SU-DHL-6 (cell line): ENCODE data around the gene TRAPPC8.

Experiments used
- H2AFZ ChIP-seq: fragments of 200-600 bp; sonication (generic); 2 replicates; pipeline ENCODE4 v1.6.1; 2014; ENCODE audit warnings: low read depth, mild to moderate bottlenecking, moderate library complexity, mixed read lengths, antibody characterized with exemption, low read length; ENCODE audit not compliant: severe bottlenecking
- H3F3A ChIP-seq: fragments of 200-600 bp; shearing (Covaris generic); 2 replicates; pipeline ENCODE4 v1.6.0; 2016; ENCODE audit warnings: antibody characterized with exemption, mild to moderate bottlenecking; ENCODE audit not compliant: insufficient read depth
- H3K27ac ChIP-seq: fragments of 200-600 bp; sonication (generic); 2 replicates; pipeline ENCODE4 v1.5.1; 2016; ENCODE audit warnings: low read depth, mild to moderate bottlenecking, low read length, moderate library complexity, mixed read lengths
- H3K27me3 ChIP-seq: fragments of 200-600 bp; sonication (generic), shearing (Covaris generic); 2 replicates; pipeline ENCODE4 v1.6.0; 2014; ENCODE audit warnings: mild to moderate bottlenecking, low read length
- H3K36me3 ChIP-seq: fragments of 200-600 bp; sonication (generic); 2 replicates; pipeline ENCODE4 v1.6.1; 2014; ENCODE audit warnings: mild to moderate bottlenecking, low read length, mixed read lengths
- H3K4me2 ChIP-seq: fragments of 300-600, 200-600 bp; shearing (Covaris generic), sonication (generic); 2 replicates; pipeline ENCODE4 v1.6.0; 2014; ENCODE audit warnings: low read length, low read depth, mild to moderate bottlenecking; ENCODE audit not compliant: poor library complexity, severe bottlenecking
- H3K4me3 ChIP-seq: fragments of 200-600 bp; sonication (generic); 2 replicates; pipeline ENCODE4 v1.5.1; 2014; ENCODE audit warnings: antibody characterized with exemption, low read length, mild to moderate bottlenecking, mixed read lengths; ENCODE audit not compliant: insufficient read depth, poor library complexity, severe bottlenecking
- H3K79me2 ChIP-seq: fragments of 200-600 bp; sonication (generic); 2 replicates; pipeline ENCODE4 v1.6.1; 2014; ENCODE audit warnings: mild to moderate bottlenecking, low read length, moderate library complexity; ENCODE audit not compliant: insufficient read depth
- H3K9ac ChIP-seq: fragments of 200-600 bp; sonication (generic); 2 replicates; pipeline ENCODE4 v1.7.0; 2014; ENCODE audit warnings: mild to moderate bottlenecking, low read length
- H3K9me2 ChIP-seq: fragments of 200-600 bp; sonication (generic); replicated peaks from 2 replicates; pipeline ENCODE4 v1.6.1; 2014; ENCODE audit warnings: low read length; ENCODE audit not compliant: insufficient read depth
- H3K9me3 ChIP-seq: fragments of 200-600 bp; sonication (generic); 2 replicates; pipeline ENCODE4 v1.6.1; 2014; ENCODE audit warnings: low read length, mixed read lengths; ENCODE audit not compliant: insufficient read depth
- H4K20me1 ChIP-seq: fragments of 200-600 bp; sonication (generic); 2 replicates; pipeline ENCODE4 v1.6.1; 2014; ENCODE audit warnings: low read depth, mild to moderate bottlenecking, antibody characterized with exemption, low read length, moderate library complexity, mixed read lengths
- CTCF ChIP-seq: fragments of 200-600 bp; sonication (generic); IDR thresholded peaks from one replicate; pipeline ENCODE4 v1.5.1; 2017; ENCODE audit warnings: antibody characterized with exemption, mild to moderate bottlenecking, low read length, moderate library complexity; ENCODE audit not compliant: insufficient read depth, poor library complexity, severe bottlenecking
- EZH2phosphoT487 ChIP-seq: fragments of 200-600 bp; sonication (generic), shearing (Covaris generic); conservative IDR thresholded peaks from 2 replicates; pipeline ENCODE4 v1.6.1; 2018; ENCODE audit warnings: mild to moderate bottlenecking, antibody characterized with exemption, low read length, moderate library complexity, mixed read lengths

TRAPPC8 gene

GRCh38 chr18:31798399-31798798, 144.5 kb downstream of the TRAPPC8 start:
- TF ChIP-seq EZH2phosphoT487 = no peak
- no peak for TF ChIP-seq CTCF

GRCh38 chr18:31795747-31796146, 147.2 kb downstream of the TRAPPC8 start:
- no peaks in the 10 kb centered on the region for H3K79me2 ChIP-seq
- H3F3A ChIP-seq = no peaks in the 10 kb centered on the region
- H2AFZ ChIP-seq = no peak overlapping the region
- H3K4me2 ChIP-seq = no peak overlapping the region
- TF ChIP-seq CTCF (no peak), EZH2phosphoT487 (no peak)
- no peaks in the 10 kb centered on the region for H4K20me1 ChIP-seq
- no peak overlapping the region for H3K9ac ChIP-seq
- H3K9me2 ChIP-seq = no peaks in the 10 kb centered on the region
- no peaks in the 10 kb centered on the region for H3K36me3 ChIP-seq
- no peaks in the 10 kb centered on the region for H3K27me3 ChIP-seq
- H3K4me3 ChIP-seq = no peak overlapping the region
- H3K27ac ChIP-seq = no peak overlapping the region
- H3K9me3 ChIP-seq = no peaks in the 10 kb centered on the region

More at GRCh38 chr18:31798399-31798798, 144.5 kb downstream of the TRAPPC8 start:
- Histone ChIP-seq H3K4me2 (no peak overlapping the region), H3K9ac (no peak overlapping the region), H3K36me3 (no peaks in the 10 kb centered on the region), H4K20me1 (no peaks in the 10 kb centered on the region), H3K9me3 (no peaks in the 10 kb centered on the region), H3K9me2 (no peaks in the 10 kb centered on the region), H3K27me3 (no peaks in the 10 kb centered on the region), H2AFZ (no peak overlapping the region), H3K79me2 (no peaks in the 10 kb centered on the region), H3K4me3 (no peak overlapping the region), H3F3A (no peaks in the 10 kb centered on the region), H3K27ac (no peak overlapping the region)

GRCh38 chr18:31793531-31793930, 149.4 kb downstream of the TRAPPC8 start:
- no peak overlapping the region for H2AFZ ChIP-seq
- H3K4me2 ChIP-seq = no peak overlapping the region
- no peaks in the 10 kb centered on the region for H3K27me3 ChIP-seq
- no peak for TF ChIP-seq CTCF
- H3K9ac ChIP-seq = no peak overlapping the region
- H3K9me2 ChIP-seq = no peaks in the 10 kb centered on the region
- H3K9me3 ChIP-seq = no peaks in the 10 kb centered on the region
- H3F3A ChIP-seq = no peaks in the 10 kb centered on the region
- H3K27ac ChIP-seq = no peak overlapping the region
- H4K20me1 ChIP-seq = no peaks in the 10 kb centered on the region
- no peaks in the 10 kb centered on the region for H3K79me2 ChIP-seq
- no peak overlapping the region for H3K4me3 ChIP-seq
- no peaks in the 10 kb centered on the region for H3K36me3 ChIP-seq

GRCh38 chr18:31792580-31792911, 150.4 kb downstream of the TRAPPC8 start:
- H3F3A ChIP-seq = no peaks in the 10 kb centered on the region
- no peaks in the 10 kb centered on the region for H3K9me2 ChIP-seq
- H3K27me3 ChIP-seq = no peaks in the 10 kb centered on the region
- no peak overlapping the region for H3K4me3 ChIP-seq
- H3K79me2 ChIP-seq = no peaks in the 10 kb centered on the region
- TF ChIP-seq CTCF (no peak), EZH2phosphoT487 (no peak)
- H2AFZ ChIP-seq = no peak overlapping the region
- H3K9ac ChIP-seq = no peak overlapping the region
- no peak overlapping the region for H3K27ac ChIP-seq
- no peaks in the 10 kb centered on the region for H3K36me3 ChIP-seq
- no peak overlapping the region for H3K4me2 ChIP-seq
- no peaks in the 10 kb centered on the region for H4K20me1 ChIP-seq
- H3K9me3 ChIP-seq = no peaks in the 10 kb centered on the region
